Calu3 (cell line): Measurements from ENCODE around the gene IL36G. TPM values are rescaled to one million over a fixed set of nuclear protein-coding genes. Genes with fewer than 3 reads are reported as not detected.
A peak's percentile ranks its signal among the peaks of the same experiment; 100 is the strongest.

ENCODE experiments used
- BruUV-seq: library from RNA; stranded (reverse); fragments of 400-500 nt; replicated peaks from 2 replicates; lab custom pipeline; 2021; lab: Mats Ljungman, UMichigan
- CTCF ChIA-PET: fragments of 300-600 bp; sonication (Branson Sonifier 250); formaldehyde crosslinking; loops from one replicate; lab custom pipeline; 2022; ENCODE audit warnings: antibody characterized with exemption; lab: Charles Lee
- DNase-seq: peaks from one replicate; pipeline ENCODE4 v3.0.0; 2022
- H3K27ac Mint-ChIP-seq: one replicate; pipeline ENCODE4 v1.8.0; 2022; ENCODE audit warnings: mixed read lengths; ENCODE audit not compliant: unreplicated experiment
- H3K27me3 Mint-ChIP-seq: one replicate; pipeline ENCODE4 v1.8.0; 2022; ENCODE audit warnings: mixed read lengths; ENCODE audit not compliant: unreplicated experiment
- H3K36me3 Mint-ChIP-seq: one replicate; pipeline ENCODE4 v1.8.0; 2022; ENCODE audit warnings: mild to moderate bottlenecking, moderate library complexity, mixed read lengths; ENCODE audit not compliant: insufficient read depth, unreplicated experiment
- H3K4me1 Mint-ChIP-seq: one replicate; pipeline ENCODE4 v1.8.0; 2022; ENCODE audit warnings: mild to moderate bottlenecking, low read depth, mixed read lengths; ENCODE audit not compliant: unreplicated experiment
- H3K4me3 Mint-ChIP-seq: one replicate; pipeline ENCODE4 v1.8.0; 2022; ENCODE audit warnings: mild to moderate bottlenecking, low read depth, moderate library complexity, mixed read lengths; ENCODE audit not compliant: unreplicated experiment
- H3K9me3 Mint-ChIP-seq: one replicate; pipeline ENCODE4 v1.8.0; 2022; ENCODE audit warnings: low read depth, mixed read lengths; ENCODE audit not compliant: unreplicated experiment
- CTCF ChIP-seq: fragments of 200-600 bp; IDR thresholded peaks from one replicate; pipeline ENCODE4 v1.8.0; 2022; ENCODE audit warnings: antibody characterized with exemption; ENCODE audit not compliant: unreplicated experiment
- intact Hi-C: fragments of 100-400 bp; cut with micrococcal nuclease; formaldehyde crosslinking; loops from one replicate; pipeline ENCODE4 v1.10.0; 2022; ENCODE audit not compliant: unreplicated experiment
- total RNA-seq: library from RNA; stranded (reverse); gene quantifications from 2 replicates; pipeline ENCODE4 v1.2.3, GENCODE V29; 2022

IL36G gene
- total RNA-seq, 1 experiment from 2014 or later: 0.38 TPM

- no peaks in the 10 kb centered on the region for H3K9me3 Mint-ChIP-seq
Observed at GRCh38 chr2:113012436-113013335, 34.9 kb downstream of the IL36G start.

GRCh38 chr2:113013336-113013661 lies 35.5 kb downstream of the IL36G start:
- H3K27me3 Mint-ChIP-seq: peaks cover 7% of the 10 kb centered on the region
- peaks cover under 1% of the 10 kb centered on the region for H3K9me3 Mint-ChIP-seq
- intact Hi-C loops: no loop called here
- no TSS peak for BruUV-seq
- no peak for DNase-seq
- H3K4me3 Mint-ChIP-seq: no peak overlapping the region
- peaks cover 6% of the 10 kb centered on the region for H3K4me1 Mint-ChIP-seq
- peak overlapping the region; percentile 78 for H3K27ac Mint-ChIP-seq
- no peak for TF ChIP-seq CTCF
- CTCF ChIA-PET: no interaction called here
- peaks cover 4% of the 10 kb centered on the region for H3K36me3 Mint-ChIP-seq

More at GRCh38 chr2:113012436-113013335, 34.9 kb downstream of the IL36G start:
- no TSS peak for BruUV-seq
- Mint-ChIP-seq H3K36me3 (peaks cover 4% of the 10 kb centered on the region), H3K27me3 (peaks cover under 1% of the 10 kb centered on the region), H3K4me3 (no peak overlapping the region), H3K27ac (peak overlapping the region; percentile 78), H3K4me1 (peaks cover 6% of the 10 kb centered on the region)
- intact Hi-C loops: no loop called here
- no peak for TF ChIP-seq CTCF
- CTCF ChIA-PET: no interaction called here
- peak; percentile 14 for DNase-seq

- H3K4me3 Mint-ChIP-seq: no peak overlapping the region
- peaks cover 14% of the 10 kb centered on the region for H3K27me3 Mint-ChIP-seq
- intact Hi-C loops: no loop called here
- BruUV-seq: no TSS peak
- DNase-seq: no peak
- H3K27ac Mint-ChIP-seq: no peak overlapping the region
- peaks cover 6% of the 10 kb centered on the region for H3K4me1 Mint-ChIP-seq
- peaks cover 7% of the 10 kb centered on the region for H3K9me3 Mint-ChIP-seq
- H3K36me3 Mint-ChIP-seq: peaks cover 4% of the 10 kb centered on the region
- CTCF ChIA-PET: no interaction called here
- TF ChIP-seq CTCF: no peak
Observed at GRCh38 chr2:113014067-113014466, 36.3 kb downstream of the IL36G start.

- BruUV-seq: no TSS peak
- Mint-ChIP-seq H3K27me3 (peaks cover 17% of the 10 kb centered on the region), H3K4me1 (peaks cover 6% of the 10 kb centered on the region), H3K27ac (no peak overlapping the region), H3K9me3 (peaks cover 12% of the 10 kb centered on the region), H3K4me3 (no peak overlapping the region), H3K36me3 (peaks cover 4% of the 10 kb centered on the region)
- DNase-seq: no peak
- CTCF ChIA-PET: no interaction called here
- TF ChIP-seq CTCF: no peak
- intact Hi-C loops: no loop called here
Observed at GRCh38 chr2:113015042-113015441, 37.2 kb downstream of the IL36G start.
